PC-9 (cell line): Measurements from ENCODE around the gene SLC6A3. TPM values are rescaled to one million over a fixed set of nuclear protein-coding genes. Genes with fewer than 3 reads are reported as not detected.

ENCODE experiments used
- BruUV-seq: library from RNA; stranded (reverse); fragments of 400-500 nt; replicated peaks from 2 replicates; lab custom pipeline; 2021; lab: Mats Ljungman, UMichigan
- CTCF ChIA-PET: fragments of 300-600 bp; sonication (Branson Sonifier 250); formaldehyde crosslinking; loops from one replicate; lab custom pipeline; 2022; ENCODE audit warnings: antibody characterized with exemption; lab: Charles Lee
- POLR2A ChIA-PET: fragments of 300-600 bp; sonication (Branson Sonifier 250); formaldehyde crosslinking; loops from one replicate; lab custom pipeline; 2022; ENCODE audit warnings: antibody characterized with exemption; ENCODE audit not compliant: unreplicated experiment; lab: Charles Lee
- DNase-seq, 2 experiments: peaks; one replicate each; pipeline versions ENCODE4 v3.0.0 to v3.0.0-alpha.2; 2015 to 2022; ENCODE audit warnings: mixed read lengths in 1 of 2
- H2AFZ ChIP-seq: fragments of 200-600 bp; sonication (generic); 2 replicates; pipeline ENCODE4 v1.8.1; 2017; ENCODE audit warnings: antibody characterized with exemption
- H3F3A ChIP-seq: fragments of 200-600 bp; sonication (generic); 2 replicates; pipeline ENCODE4 v1.8.1; 2017; ENCODE audit warnings: antibody characterized with exemption, mild to moderate bottlenecking, low read depth; ENCODE audit not compliant: insufficient read depth
- H3K27ac ChIP-seq: fragments of 200-600 bp; sonication (generic); 2 replicates; pipeline ENCODE4 v1.6.1; 2016; ENCODE audit warnings: mixed run types
- H3K27me3 ChIP-seq: fragments of 200-600 bp; sonication (generic); 2 replicates; pipeline ENCODE4 v1.6.1; 2016; ENCODE audit warnings: low read depth, mixed run types; ENCODE audit not compliant: insufficient read depth
- H3K36me3 ChIP-seq: fragments of 200-600 bp; sonication (generic); 2 replicates; pipeline ENCODE4 v1.6.1; 2016; ENCODE audit warnings: low read depth, mixed run types
- H3K4me1 ChIP-seq: fragments of 200-600 bp; sonication (generic); replicated peaks from 2 replicates; pipeline ENCODE4 v1.6.1; 2016; ENCODE audit warnings: mixed run types; ENCODE audit not compliant: insufficient read depth
- H3K4me2 ChIP-seq: fragments of 200-600 bp; sonication (generic); 2 replicates; pipeline ENCODE4 v1.6.1; 2017; ENCODE audit warnings: mixed run types
- H3K4me3 ChIP-seq: fragments of 200-600 bp; sonication (generic); 2 replicates; pipeline ENCODE4 v1.6.1; 2016; ENCODE audit warnings: mixed run types
- H3K79me2 ChIP-seq: fragments of 200-600 bp; sonication (generic); 2 replicates; pipeline ENCODE4 v1.6.1; 2017; ENCODE audit warnings: low read depth, mixed run types
- H3K9me2 ChIP-seq: fragments of 200-600 bp; sonication (generic); 2 replicates; pipeline ENCODE4 v1.8.1; 2017; ENCODE audit warnings: mild to moderate bottlenecking; ENCODE audit not compliant: insufficient read depth
- H3K9me3 ChIP-seq: fragments of 200-600 bp; sonication (generic); 2 replicates; pipeline ENCODE4 v1.8.1; 2016; ENCODE audit warnings: low read depth; ENCODE audit not compliant: insufficient read depth
- H4K20me1 ChIP-seq: fragments of 200-600 bp; sonication (generic); 2 replicates; pipeline ENCODE4 v1.8.1; 2017; ENCODE audit not compliant: insufficient read depth
- EZH2 ChIP-seq: fragments of 200-600 bp; sonication (generic); IDR thresholded peaks from 2 replicates; pipeline ENCODE4 v1.8.0; 2017; ENCODE audit warnings: antibody characterized with exemption, low read depth
- intact Hi-C: fragments of 100-400 bp; cut with micrococcal nuclease; formaldehyde crosslinking; loops from one replicate; pipeline ENCODE4 v1.10.0; 2022; ENCODE audit not compliant: unreplicated experiment
- total RNA-seq: library from RNA; stranded (reverse); gene quantifications from 2 replicates; pipeline ENCODE4 v1.2.3, GENCODE V29; 2021
- TF ChIP-seq, protein P1 (sequence below): fragments of 200-600 bp; sonication (generic); conservative IDR thresholded peaks from 2 replicates; pipeline ENCODE4 v1.6.1; 2017; ENCODE audit warnings: mixed run types, antibody characterized with exemption, mild to moderate bottlenecking, moderate library complexity

SLC6A3 gene
- total RNA-seq, 1 experiment from 2014 or later, result not detected

GRCh38 chr5:1343315-1343751, 101.9 kb downstream of the SLC6A3 start:
- intact Hi-C loops, result loop anchor here (10.0 kb wide), 1 partner anchor 139 kb away; the partner anchor contains the start of gene SLC6A19
- Histone ChIP-seq H3K27ac (no peak overlapping the region), H4K20me1 (peaks cover 22% of the 10 kb centered on the region), H3F3A (no peaks in the 10 kb centered on the region), H3K4me3 (peak overlapping the region; percentile 84; the same call in 1 of the 2 replicates), H3K9me3 (no peaks in the 10 kb centered on the region), H3K4me2 (peak overlapping the region; percentile 99), H3K79me2 (peaks cover 48% of the 10 kb centered on the region), H3K4me1 (peaks cover 18% of the 10 kb centered on the region), H2AFZ (no peak overlapping the region), H3K27me3 (no peaks in the 10 kb centered on the region), H3K36me3 (peaks cover 31% of the 10 kb centered on the region), H3K9me2 (no peaks in the 10 kb centered on the region)
- CTCF ChIA-PET, result no interaction called here
- no TSS peak for BruUV-seq
- POLR2A ChIA-PET, result no interaction called here
- DNase-seq, result no peak
- TF ChIP-seq, protein P1, sequence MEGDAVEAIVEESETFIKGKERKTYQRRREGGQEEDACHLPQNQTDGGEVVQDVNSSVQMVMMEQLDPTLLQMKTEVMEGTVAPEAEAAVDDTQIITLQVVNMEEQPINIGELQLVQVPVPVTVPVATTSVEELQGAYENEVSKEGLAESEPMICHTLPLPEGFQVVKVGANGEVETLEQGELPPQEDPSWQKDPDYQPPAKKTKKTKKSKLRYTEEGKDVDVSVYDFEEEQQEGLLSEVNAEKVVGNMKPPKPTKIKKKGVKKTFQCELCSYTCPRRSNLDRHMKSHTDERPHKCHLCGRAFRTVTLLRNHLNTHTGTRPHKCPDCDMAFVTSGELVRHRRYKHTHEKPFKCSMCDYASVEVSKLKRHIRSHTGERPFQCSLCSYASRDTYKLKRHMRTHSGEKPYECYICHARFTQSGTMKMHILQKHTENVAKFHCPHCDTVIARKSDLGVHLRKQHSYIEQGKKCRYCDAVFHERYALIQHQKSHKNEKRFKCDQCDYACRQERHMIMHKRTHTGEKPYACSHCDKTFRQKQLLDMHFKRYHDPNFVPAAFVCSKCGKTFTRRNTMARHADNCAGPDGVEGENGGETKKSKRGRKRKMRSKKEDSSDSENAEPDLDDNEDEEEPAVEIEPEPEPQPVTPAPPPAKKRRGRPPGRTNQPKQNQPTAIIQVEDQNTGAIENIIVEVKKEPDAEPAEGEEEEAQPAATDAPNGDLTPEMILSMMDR, result no peak
- TF ChIP-seq EZH2, result no peak

Other genes starting within 250 kb of the SLC6A3 start
- not detected in 2 replicates for gene SLC6A19, start 243.8 kb downstream of the SLC6A3 start, total RNA-seq
- not detected in 2 replicates for gene SLC6A18, start 220.1 kb downstream of the SLC6A3 start, total RNA-seq
- gene TERT, start 150.4 kb downstream of the SLC6A3 start, total RNA-seq, result 0.74 and 2.2 TPM in 2 replicates
- gene CLPTM1L, start 100.3 kb downstream of the SLC6A3 start, total RNA-seq, result 260 and 266 TPM in 2 replicates
- 90.6 and 96.1 TPM in 2 replicates for gene LPCAT1, start 78.5 kb upstream of the SLC6A3 start, total RNA-seq